Common myeloid progenitor, CD34-positive (primary cell): ENCODE data around the gene SUSD1.

Experiments used
- CTCF ChIA-PET: fragments of 350-600 bp; sonication (Branson Sonifier 250); formaldehyde crosslinking; loops from one replicate; lab custom pipeline; 2021; ENCODE audit warnings: antibody characterized with exemption; lab: Charles Lee
- POLR2A ChIA-PET: fragments of 350-600 bp; sonication (Branson Sonifier 250); formaldehyde crosslinking; loops from one replicate; lab custom pipeline; 2021; ENCODE audit warnings: antibody characterized with exemption; lab: Charles Lee
- DNase-seq, 3 donors: peaks; one replicate each; pipeline versions ENCODE4 v3.0.0 to v3.0.0-alpha.2; 2013
- H3K27ac ChIP-seq, 2 experiments: 1 replicate in 1 of 2; 2 replicates in 1 of 2; pipeline ENCODE4 v1.7.0; 2013; ENCODE audit warnings: inconsistent platforms in 2 of 2, low read length in 2 of 2, mild to moderate bottlenecking in 2 of 2, low read depth in 1 of 2, moderate library complexity in 1 of 2; ENCODE audit not compliant: severe bottlenecking in 2 of 2, insufficient read depth in 1 of 2, poor library complexity in 1 of 2
- H3K27me3 ChIP-seq, 5 experiments: replicated peaks in 2 of 5; 1 replicate in 3 of 5; 2 replicates in 2 of 5; pipeline versions ENCODE4 v1.6.1 to v1.7.0; 2013; ENCODE audit warnings: low read length in 4 of 5, mild to moderate bottlenecking in 2 of 5, moderate library complexity in 2 of 5, inconsistent platforms in 1 of 5; ENCODE audit not compliant: insufficient read depth in 5 of 5, control insufficient read depth in 4 of 5
- H3K36me3 ChIP-seq, 4 experiments: 1 replicate in 2 of 4; 2 replicates in 2 of 4; pipeline versions ENCODE4 v1.6.1 to v1.7.0; 2013; ENCODE audit warnings: low read length in 3 of 4, control low read depth in 1 of 4, mild to moderate bottlenecking in 1 of 4; ENCODE audit not compliant: control insufficient read depth in 4 of 4, insufficient read depth in 4 of 4
- H3K4me1 ChIP-seq, 4 experiments: 1 replicate in 3 of 4; 2 replicates in 1 of 4; pipeline versions ENCODE4 v1.6.1 to v1.7.1; 2013; ENCODE audit warnings: low read length in 3 of 4, mild to moderate bottlenecking in 3 of 4, control low read depth in 1 of 4, inconsistent platforms in 1 of 4, moderate library complexity in 1 of 4; ENCODE audit not compliant: control insufficient read depth in 4 of 4, insufficient read depth in 4 of 4; ENCODE audit errors: control extremely low read depth in 1 of 4
- H3K4me3 ChIP-seq, 7 experiments: 1 replicate in 4 of 7; 2 replicates in 3 of 7; pipeline versions ENCODE4 v1.5.1 to v1.7.0; 2013; ENCODE audit warnings: mild to moderate bottlenecking in 7 of 7, low read length in 6 of 7, moderate library complexity in 6 of 7, inconsistent platforms in 2 of 7, low read depth in 2 of 7, control low read depth in 1 of 7; ENCODE audit not compliant: insufficient read depth in 4 of 7, control insufficient read depth in 1 of 7; ENCODE audit errors: extremely low read depth in 1 of 7
- H3K9me3 ChIP-seq, 5 experiments: 1 replicate in 4 of 5; 2 replicates in 1 of 5; pipeline versions ENCODE4 v1.6.1 to v1.7.1; 2013; ENCODE audit warnings: low read length in 4 of 5, mild to moderate bottlenecking in 2 of 5, inconsistent platforms in 1 of 5, low read depth in 1 of 5, moderate library complexity in 1 of 5; ENCODE audit not compliant: control insufficient read depth in 4 of 5, insufficient read depth in 2 of 5; ENCODE audit errors: control extremely low read depth in 1 of 5
- WGBS: methylation state at CpG from one replicate; pipeline ENCODE4 v1.1.5; 2013; ENCODE audit not compliant: insufficient coverage; 5-methylcytosine and 5-hydroxymethylcytosine counted together

SUSD1 gene

DNA sequence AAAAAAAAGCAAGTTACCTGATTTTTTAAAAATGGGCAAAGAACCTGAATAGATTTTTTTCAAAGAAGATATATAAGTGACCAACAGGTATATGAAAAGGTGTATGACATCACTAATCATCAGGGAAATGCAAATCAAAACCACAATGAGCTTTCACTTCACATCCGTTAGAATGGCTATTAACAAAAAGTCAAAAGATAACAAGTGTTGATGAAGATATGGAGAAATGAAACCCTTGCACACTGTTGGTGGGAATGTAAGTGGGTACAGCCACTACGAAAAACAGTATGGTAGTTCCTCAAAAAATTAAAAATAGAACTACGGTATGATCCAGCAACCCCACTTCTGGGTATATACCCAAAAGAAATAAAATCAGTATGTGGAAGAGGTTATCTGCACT is 143.7 kb downstream of the SUSD1 start:
- POLR2A ChIA-PET, result no interaction called here
- CTCF ChIA-PET, result interaction anchor here (0.6 kb wide), 1 partner anchor 600 kb away, joined by 3 read pairs; no protein-coding TSS in a partner anchor
- H3K27ac ChIP-seq, result no peak overlapping the region
- no peaks in the 10 kb centered on the region for H3K4me1 ChIP-seq
- H3K27me3 ChIP-seq, result peaks cover 3 to 85% (median 33%) of the 10 kb centered on the region in 5 experiments
- H3K9me3 ChIP-seq, result peaks cover 0 to 4% (median 0%) of the 10 kb centered on the region in 5 experiments
- H3K4me3 ChIP-seq, result no peak overlapping the region
- WGBS, result 100% methylated on average over 1 of the region's 3 CpGs
- no peak for DNase-seq
- peaks cover 0 to 7% (median 0%) of the 10 kb centered on the region in 4 experiments for H3K36me3 ChIP-seq

DNA sequence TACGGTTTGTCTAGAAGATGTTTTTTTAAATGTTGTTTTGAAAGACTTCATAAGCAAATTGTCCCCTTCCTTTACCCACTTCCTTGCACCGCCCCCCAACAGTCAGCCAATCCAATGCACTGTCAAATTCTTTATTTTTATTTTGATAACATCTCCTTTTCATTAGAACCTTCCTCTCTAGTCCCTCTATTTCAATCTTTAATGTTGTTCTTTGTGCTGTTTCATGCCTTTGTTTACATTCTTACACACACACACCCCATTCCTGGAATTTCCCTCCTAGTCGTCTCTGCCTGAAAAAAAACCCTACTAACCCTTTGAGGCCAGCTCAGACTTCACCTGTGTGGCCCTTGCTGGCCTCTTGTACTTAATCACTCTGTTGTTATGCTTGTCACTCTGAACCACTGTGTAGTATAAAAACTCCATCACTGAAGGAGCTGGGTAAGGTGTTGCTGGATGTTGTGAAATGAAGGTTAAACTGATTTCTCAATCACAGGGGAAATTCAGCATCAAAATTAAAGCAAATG is 145.1 kb downstream of the SUSD1 start:
- ChIA-PET CTCF (no interaction called here), POLR2A (no interaction called here)
- DNase-seq, result no peak
- no CpG with 5 or more reads among the region's 3 CpGs for WGBS
- H3K9me3 ChIP-seq, result peaks cover 0 to 4% (median 0%) of the 10 kb centered on the region in 5 experiments
- no peak overlapping the region for H3K4me3 ChIP-seq
- no peaks in the 10 kb centered on the region for H3K4me1 ChIP-seq
- no peak overlapping the region for H3K27ac ChIP-seq
- peaks cover 0 to 4% (median 0%) of the 10 kb centered on the region in 4 experiments for H3K36me3 ChIP-seq
- peaks cover 10 to 88% (median 35%) of the 10 kb centered on the region in 5 experiments for H3K27me3 ChIP-seq

DNA sequence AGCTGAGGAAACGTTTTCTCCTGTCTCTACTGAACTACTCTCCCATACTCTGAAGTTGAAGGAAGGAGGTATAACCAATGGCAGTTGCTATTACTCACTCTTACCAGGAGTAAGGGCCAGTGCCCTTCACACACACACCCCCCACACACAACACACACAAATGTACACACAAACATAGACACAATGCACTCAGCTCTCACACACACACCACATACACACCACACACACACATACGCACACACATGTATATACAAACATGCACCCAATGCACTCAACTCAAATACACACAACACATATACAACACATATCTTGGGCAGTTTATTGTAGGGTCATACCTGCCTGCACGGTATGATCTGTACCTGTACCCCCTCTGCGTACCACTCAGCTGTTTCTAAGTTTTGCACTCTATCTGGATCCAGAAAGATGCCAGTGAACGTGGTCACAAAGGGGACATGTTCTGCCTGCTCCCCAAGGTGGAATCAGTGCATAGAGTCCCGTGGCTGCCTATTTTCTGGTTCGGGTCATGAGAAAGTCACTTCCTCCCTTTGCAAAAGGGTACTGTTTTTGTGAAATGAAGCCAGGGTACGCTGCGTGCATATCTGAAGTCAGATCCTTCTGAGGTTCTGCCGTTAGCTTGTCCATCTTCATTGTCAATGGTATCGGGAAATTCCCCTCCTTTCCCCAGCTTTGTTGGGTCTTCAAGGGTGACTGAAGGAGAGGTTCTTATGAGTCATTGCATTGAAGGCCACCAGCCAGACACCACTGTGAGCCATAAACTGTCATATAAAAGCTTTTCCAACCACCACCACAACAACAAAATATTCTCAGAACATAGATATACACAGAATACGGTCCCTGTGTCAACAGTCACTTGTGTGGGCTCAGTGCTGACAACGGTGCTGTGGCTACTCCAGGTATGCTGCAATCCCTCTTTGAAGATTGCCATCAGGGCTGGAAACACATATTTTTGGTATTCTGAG is 146.6 kb downstream of the SUSD1 start:
- peaks cover 0 to 4% (median 0%) of the 10 kb centered on the region in 5 experiments for H3K9me3 ChIP-seq
- H3K36me3 ChIP-seq, result peaks cover 0 to 2% (median 0%) of the 10 kb centered on the region in 4 experiments
- ChIA-PET POLR2A (no interaction called here), CTCF (interaction anchor here (1.0 to 1.6 kb wide), 2 partner anchors 15 to 51 kb away, joined by 3 to 4 read pairs; no protein-coding TSS in a partner anchor)
- no peak overlapping the region for H3K27ac ChIP-seq
- H3K4me3 ChIP-seq, result no peak overlapping the region
- DNase-seq, result no peak
- 97% methylated on average over 11 of the region's 13 CpGs for WGBS
- H3K4me1 ChIP-seq, result no peaks in the 10 kb centered on the region
- peaks cover 10 to 86% (median 37%) of the 10 kb centered on the region in 5 experiments for H3K27me3 ChIP-seq

DNA sequence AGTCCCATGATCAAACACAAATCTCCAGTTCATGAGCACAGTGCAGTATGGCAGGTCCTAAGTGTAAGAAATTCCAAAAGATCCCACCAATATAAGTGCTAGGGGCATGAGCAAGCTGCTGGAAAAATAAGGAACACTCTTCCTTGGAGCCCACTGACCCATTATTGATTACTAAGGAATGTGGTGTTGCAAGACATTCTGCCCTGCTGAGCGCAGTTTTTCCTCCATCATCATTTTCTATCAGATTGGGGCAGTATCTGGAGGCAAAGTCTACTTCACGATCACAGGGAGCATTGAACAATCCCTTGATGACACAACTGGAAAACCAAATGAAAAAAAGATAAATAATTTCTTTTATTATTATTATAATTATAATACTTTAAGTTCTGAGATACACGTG is 149.2 kb downstream of the SUSD1 start:
- H3K27me3 ChIP-seq, result peaks cover 7 to 84% (median 31%) of the 10 kb centered on the region in 5 experiments
- ChIA-PET POLR2A (no interaction called here), CTCF (no interaction called here)
- DNase-seq, result no peak
- H3K4me1 ChIP-seq, result no peaks in the 10 kb centered on the region
- H3K27ac ChIP-seq, result no peak overlapping the region
- 100% methylated on average over 1 of the region's 3 CpGs for WGBS
- H3K4me3 ChIP-seq, result no peak overlapping the region
- H3K36me3 ChIP-seq, result peaks cover 0 to 2% (median 0%) of the 10 kb centered on the region in 4 experiments
- peaks cover 0 to 1% (median 0%) of the 10 kb centered on the region in 5 experiments for H3K9me3 ChIP-seq

DNA sequence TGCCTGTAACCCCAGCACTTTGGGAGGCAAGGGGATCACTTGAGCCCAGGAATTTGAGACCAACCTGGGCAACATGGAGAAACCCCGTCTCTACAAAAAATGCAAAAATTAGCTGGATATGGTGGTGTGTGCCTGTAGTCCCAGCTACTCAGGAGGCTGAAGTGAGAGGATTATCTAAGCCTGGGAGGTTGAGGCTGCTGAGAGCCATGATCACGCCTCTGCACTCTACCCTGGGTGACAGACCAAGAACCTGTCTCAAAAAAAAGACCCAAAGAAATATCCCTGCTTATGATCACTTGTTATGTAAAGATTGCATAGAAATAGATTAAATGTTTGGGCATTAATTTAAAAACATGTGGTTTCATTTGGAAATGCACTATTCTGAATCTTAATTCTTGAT is 153.4 kb downstream of the SUSD1 start:
- peaks cover 7 to 83% (median 35%) of the 10 kb centered on the region in 5 experiments for H3K27me3 ChIP-seq
- no peaks in the 10 kb centered on the region for H3K36me3 ChIP-seq
- peaks cover 0 to 1% (median 0%) of the 10 kb centered on the region in 5 experiments for H3K9me3 ChIP-seq
- POLR2A ChIA-PET, result interaction anchor here (0.6 kb wide), 1 partner anchor 142 kb away, joined by 3 read pairs; no protein-coding TSS in a partner anchor
- no peaks in the 10 kb centered on the region for H3K4me1 ChIP-seq
- WGBS, result 100% methylated on average over 1 of the region's 2 CpGs
- no peak for DNase-seq
- no peak overlapping the region for H3K27ac ChIP-seq
- H3K4me3 ChIP-seq, result no peak overlapping the region
- CTCF ChIA-PET, result interaction anchor here (0.8 to 0.9 kb wide), 2 partner anchors 17 to 28 kb away, joined by 3 read pairs; no protein-coding TSS in a partner anchor

DNA sequence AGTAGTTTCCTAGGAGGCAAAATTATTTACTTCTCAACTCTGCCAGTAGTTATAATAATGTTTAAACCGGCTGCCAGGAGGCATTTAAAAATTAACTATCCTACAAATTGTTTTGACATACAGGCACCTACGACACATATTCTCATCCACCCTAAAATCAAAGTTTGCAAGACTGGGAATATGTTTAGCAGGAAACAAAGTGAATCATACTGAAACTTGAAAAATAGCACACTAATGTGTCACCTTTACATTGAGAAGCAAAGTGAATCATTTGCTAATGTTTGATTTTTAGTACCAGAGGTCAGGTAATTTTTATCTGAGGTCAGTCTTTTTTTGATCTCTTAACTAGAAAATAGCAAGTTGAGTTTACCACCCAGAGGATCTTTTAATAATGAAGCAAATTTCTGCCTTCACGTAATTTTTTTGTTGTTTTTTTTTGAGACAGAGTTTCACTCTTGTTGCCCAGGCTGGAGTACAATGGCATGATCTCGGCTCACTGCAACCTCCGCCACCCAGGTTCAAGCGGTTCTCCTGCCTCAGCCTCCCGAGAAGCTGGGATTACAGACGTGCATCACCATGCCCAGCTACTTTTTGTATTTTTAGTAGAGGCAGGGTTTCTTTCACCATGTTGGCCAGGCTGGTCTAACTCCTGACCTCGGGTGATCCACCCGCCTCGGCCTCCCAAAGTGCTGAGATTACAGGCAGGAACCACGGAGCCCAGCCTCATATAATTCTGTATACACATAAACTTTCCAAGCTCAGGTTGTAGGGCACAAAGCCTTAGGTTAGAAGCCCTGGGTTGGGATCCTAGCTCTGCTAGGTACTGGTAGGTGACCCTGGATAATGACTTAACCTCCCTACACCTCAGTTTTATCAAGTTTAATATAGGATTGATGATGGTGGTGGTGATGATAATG is 154.2 kb downstream of the SUSD1 start:
- DNase-seq, result no peak
- no peak overlapping the region for H3K4me3 ChIP-seq
- no peaks in the 10 kb centered on the region for H3K4me1 ChIP-seq

More for the DNA sequence above, 154.2 kb downstream of the SUSD1 start:
- Histone ChIP-seq H3K27me3 (peaks cover 7 to 80% (median 36%) of the 10 kb centered on the region in 5 experiments), H3K9me3 (peaks cover 0 to 1% (median 0%) of the 10 kb centered on the region in 5 experiments), H3K36me3 (no peaks in the 10 kb centered on the region), H3K27ac (no peak overlapping the region)
- WGBS, result 96% methylated on average over 11 of the region's 12 CpGs
- POLR2A ChIA-PET, result no interaction called here
- CTCF ChIA-PET, result interaction anchor here (0.8 to 0.9 kb wide), 2 partner anchors 18 to 29 kb away, joined by 3 read pairs; no protein-coding TSS in a partner anchor
